ENCODE data around the gene HIC1.

GRCh38 chr17:2075336-2076086, 20.6 kb downstream of the HIC1 start:
- TF ChIP-seq CTCF (IDR thresholded peaks at IDR 0.05) (peak in 2 of 6 experiments; percentile 9 to 15), POLR2A (IDR thresholded peaks at IDR 0.05) (no peak)

All from Peyer's patch (tissue), 4 donors.